B cell (primary cell): ENCODE data around the gene RCE1. TPM values are rescaled to one million over a fixed set of nuclear protein-coding genes. Genes with fewer than 3 reads are reported as not detected.

Source experiments
- ATAC-seq: fragments of 200-7000 bp; cut with Tn5 transposase; one replicate; pipeline ENCODE4 v1.10.0; 2021; ENCODE audit warnings: low read depth, mild to moderate bottlenecking, moderate number of reproducible peaks, moderate library complexity
- CTCF ChIA-PET: fragments of 350-600 bp; sonication (Branson Sonifier 250); formaldehyde crosslinking; loops from one replicate; lab custom pipeline; 2021; ENCODE audit warnings: antibody characterized with exemption, inconsistent platforms; lab: Charles Lee
- POLR2A ChIA-PET: fragments of 350-600 bp; sonication (Branson Sonifier 250); formaldehyde crosslinking; loops from one replicate; lab custom pipeline; 2021; ENCODE audit warnings: antibody characterized with exemption; lab: Charles Lee
- DNase-seq: peaks from one replicate; pipeline ENCODE4 v3.0.0; 2013
- H2AFZ ChIP-seq: 2 replicates; pipeline ENCODE4 v1.6.1; 2012; ENCODE audit warnings: mild to moderate bottlenecking, low read depth, low read length; ENCODE audit not compliant: insufficient read depth, poor library complexity, severe bottlenecking
- H3K27ac ChIP-seq, 2 donors: 1 replicate in 1 of 2; 2 replicates in 1 of 2; pipeline ENCODE4 v1.5.1; 2012 to 2013; ENCODE audit warnings: low read length in 2 of 2, mild to moderate bottlenecking in 2 of 2, moderate library complexity in 1 of 2
- H3K27me3 ChIP-seq, 4 experiments: fragments of 200-600 bp in 1 of 4; sonication (generic) in 1 of 4; replicated peaks in 1 of 4; 1 replicate in 2 of 4; 2 replicates in 2 of 4; pipeline versions ENCODE4 v1.6.1 to v1.7.0; 2013 to 2016; ENCODE audit warnings: low read length in 3 of 4, mild to moderate bottlenecking in 2 of 4, mixed read lengths in 1 of 4, moderate library complexity in 1 of 4; ENCODE audit not compliant: insufficient read depth in 4 of 4, control insufficient read depth in 3 of 4; ENCODE audit errors: control extremely low read depth in 1 of 4
- H3K36me3 ChIP-seq, 2 experiments: replicated peaks in 1 of 2; 1 replicate in 1 of 2; 2 replicates in 1 of 2; pipeline versions ENCODE4 v1.6.1 to v1.7.1; 2013; ENCODE audit warnings: low read length in 1 of 2; ENCODE audit not compliant: insufficient read depth in 2 of 2, control insufficient read depth in 1 of 2; ENCODE audit errors: control extremely low read depth in 1 of 2, extremely low read depth in 1 of 2
- H3K4me1 ChIP-seq, 2 donors: fragments of 200-600 bp in 1 of 2; sonication (generic) in 1 of 2; 1 replicate in 1 of 2; 2 replicates in 1 of 2; pipeline versions ENCODE4 v1.5.1 to v1.6.1; 2013 to 2017; ENCODE audit warnings: low read length in 2 of 2; ENCODE audit not compliant: control insufficient read depth in 2 of 2, insufficient read depth in 2 of 2
- H3K4me2 ChIP-seq: replicated peaks from 2 replicates; pipeline ENCODE3; 2012; ENCODE audit warnings: mild to moderate bottlenecking, low read depth, low read length; ENCODE audit not compliant: poor library complexity, severe bottlenecking
- H3K4me3 ChIP-seq, 5 experiments: fragments of 200-600 bp in 1 of 5; sonication (generic) in 1 of 5; 1 replicate in 3 of 5; 2 replicates in 2 of 5; pipeline versions ENCODE4 v1.5.1 to v1.7.0; 2011 to 2016; ENCODE audit warnings: low read length in 4 of 5, mild to moderate bottlenecking in 4 of 5, low read depth in 2 of 5, control low read depth in 1 of 5, moderate library complexity in 1 of 5; ENCODE audit not compliant: insufficient read depth in 1 of 5; ENCODE audit errors: control extremely low read depth in 1 of 5, extremely low read depth in 1 of 5
- H3K79me2 ChIP-seq: fragments of 200-600 bp; sonication (generic); one replicate; pipeline ENCODE4 v1.6.0; 2016; ENCODE audit warnings: low read length; ENCODE audit not compliant: control insufficient read depth, insufficient read depth
- H3K9ac ChIP-seq: fragments of 200-600 bp; sonication (generic); 2 replicates; pipeline ENCODE4 v1.6.1; 2017; ENCODE audit warnings: mild to moderate bottlenecking, low read length, moderate library complexity
- H3K9me3 ChIP-seq, 3 donors: one replicate each; pipeline versions ENCODE4 v1.6.1 to v1.7.1; 2013; ENCODE audit warnings: low read length in 2 of 3; ENCODE audit not compliant: control insufficient read depth in 2 of 3, insufficient read depth in 1 of 3; ENCODE audit errors: control extremely low read depth in 1 of 3
- H4K20me1 ChIP-seq: 2 replicates; pipeline ENCODE4 v1.6.0; 2012; ENCODE audit warnings: mild to moderate bottlenecking, low read length; ENCODE audit not compliant: insufficient read depth, control insufficient read depth, poor library complexity, severe bottlenecking
- H3K27ac Mint-ChIP-seq: one replicate; pipeline ENCODE4 v1.8.0; 2021; ENCODE audit warnings: mixed read lengths
- H3K27me3 Mint-ChIP-seq: one replicate; pipeline ENCODE4 v1.8.0; 2021; ENCODE audit warnings: mixed read lengths
- H3K4me1 Mint-ChIP-seq: one replicate; pipeline ENCODE4 v1.8.0; 2021; ENCODE audit warnings: mixed read lengths
- H3K4me3 Mint-ChIP-seq: one replicate; pipeline ENCODE4 v1.8.0; 2021; ENCODE audit warnings: mixed read lengths
- H3K9me3 Mint-ChIP-seq: one replicate; pipeline ENCODE4 v1.8.0; 2022; ENCODE audit warnings: mixed read lengths; ENCODE audit not compliant: insufficient read depth
- CTCF ChIP-seq: fragments of 200-600 bp; IDR thresholded peaks from one replicate; pipeline ENCODE4 v1.8.0; 2022; ENCODE audit warnings: antibody characterized with exemption, mild to moderate bottlenecking
- EZH2 ChIP-seq: IDR thresholded peaks from 2 replicates; pipeline ENCODE4 v1.6.1; 2012; ENCODE audit warnings: borderline replicate concordance, low read depth, mild to moderate bottlenecking, moderate library complexity, low read length; ENCODE audit not compliant: insufficient read depth, poor library complexity, severe bottlenecking
- WGBS: methylation state at CpG from one replicate; pipeline ENCODE4 v1.1.5; 2013; ENCODE audit warnings: missing lambda C conversion rate; ENCODE audit not compliant: insufficient coverage; 5-methylcytosine and 5-hydroxymethylcytosine counted together
- intact Hi-C: fragments of 100-400 bp; cut with micrococcal nuclease; formaldehyde crosslinking; loops from one replicate; pipeline ENCODE4 v1.10.0; 2022
- polyA plus RNA-seq: library from polyadenylated mRNA; depleted of rRNA; stranded (reverse); fragments of >200 nt; gene quantifications from 2 replicates; pipeline ENCODE4 v1.2.3, GENCODE V29; 2012
- total RNA-seq, 2 donors: library from RNA; stranded (reverse); fragments of 120-200 nt in 1 of 2; gene quantifications; 1 replicate in 1 of 2; 2 replicates in 1 of 2; pipeline versions ENCODE4 v1.2.3 to v1.2.4, GENCODE V29; 2013 to 2022

The RCE1 gene
- total and polyA plus RNA-seq, 2 donors (not counting 1 experiment from before 2014, with no cell fraction given) = 31.6 to 59.7 TPM

GRCh38 chr11:66879999-66880398 is 36.8 kb downstream of the RCE1 start:
- ATAC-seq (no peak), DNase-seq (no peak)
- peaks cover 16% of the 10 kb centered on the region for H3K27me3 Mint-ChIP-seq
- ChIA-PET CTCF (no interaction called here), POLR2A (no interaction called here)
- no peaks in the 10 kb centered on the region for H3K4me1 Mint-ChIP-seq
- Histone ChIP-seq H3K4me2 (no peak overlapping the region), H3K9ac (no peak overlapping the region), H3K36me3 (no peaks in the 10 kb centered on the region), H3K9me3 (no peaks in the 10 kb centered on the region), H2AFZ (no peak overlapping the region), H3K27ac (no peak overlapping the region), H4K20me1 (no peaks in the 10 kb centered on the region), H3K4me1 (no peaks in the 10 kb centered on the region), H3K4me3 (no peak overlapping the region), H3K79me2 (no peaks in the 10 kb centered on the region), H3K27me3 (peaks cover 0 to 5% (median 0%) of the 10 kb centered on the region in 4 experiments)
- WGBS = 100% methylated on average over 3 of the region's 8 CpGs
- no peak overlapping the region for H3K27ac Mint-ChIP-seq
- no peak for TF ChIP-seq EZH2
- TF ChIP-seq CTCF = no peak
- no peak overlapping the region for H3K4me3 Mint-ChIP-seq
- intact Hi-C loops = no loop called here
- H3K9me3 Mint-ChIP-seq = no peaks in the 10 kb centered on the region

GRCh38 chr11:66880496-66881450 is 37.5 kb downstream of the RCE1 start:
- H3K4me3 Mint-ChIP-seq = no peak overlapping the region
- no peaks in the 10 kb centered on the region for H3K4me1 Mint-ChIP-seq
- Histone ChIP-seq H3K9ac (no peak overlapping the region), H3K4me2 (no peak overlapping the region), H3K4me1 (no peaks in the 10 kb centered on the region), H3K27ac (no peak overlapping the region), H3K9me3 (no peaks in the 10 kb centered on the region), H2AFZ (no peak overlapping the region), H3K27me3 (peaks cover 0 to 5% (median 0%) of the 10 kb centered on the region in 4 experiments), H4K20me1 (no peaks in the 10 kb centered on the region), H3K36me3 (no peaks in the 10 kb centered on the region), H3K79me2 (no peaks in the 10 kb centered on the region), H3K4me3 (no peak overlapping the region)
- DNase-seq (no peak), ATAC-seq (no peak)
- H3K27ac Mint-ChIP-seq = no peak overlapping the region
- peaks cover 16% of the 10 kb centered on the region for H3K27me3 Mint-ChIP-seq
- 29% methylated on average over 14 of the region's 14 CpGs for WGBS
- ChIA-PET POLR2A (no interaction called here), CTCF (interaction anchor here (0.7 to 3.8 kb wide), 3 partner anchors 8 to 186 kb away, joined by 3 to 28 read pairs (median 6); no protein-coding TSS in a partner anchor)
- intact Hi-C loops = no loop called here
- H3K9me3 Mint-ChIP-seq = no peaks in the 10 kb centered on the region
- no peak for TF ChIP-seq EZH2
- no peak for TF ChIP-seq CTCF
